Glutamatergic neuron (in vitro differentiated cells): ENCODE measurements around the gene DHRS7. TPM values are rescaled to one million over a fixed set of nuclear protein-coding genes. Genes with fewer than 3 reads are reported as not detected.

Experiments
- DNase-seq: peaks from one replicate; pipeline ENCODE4 v3.0.0; 2022
- H3K27ac Mint-ChIP-seq: one replicate; pipeline ENCODE4 v1.8.0; 2020; ENCODE audit warnings: mild to moderate bottlenecking, mixed read lengths, inconsistent platforms; ENCODE audit not compliant: unreplicated experiment
- H3K27me3 Mint-ChIP-seq: one replicate; pipeline ENCODE4 v1.8.0; 2020; ENCODE audit warnings: mild to moderate bottlenecking, moderate library complexity, mixed read lengths, inconsistent platforms; ENCODE audit not compliant: unreplicated experiment
- H3K36me3 Mint-ChIP-seq: one replicate; pipeline ENCODE4 v1.8.0; 2020; ENCODE audit warnings: mild to moderate bottlenecking, mixed read lengths, inconsistent platforms; ENCODE audit not compliant: unreplicated experiment
- H3K4me1 Mint-ChIP-seq: one replicate; pipeline ENCODE4 v1.8.0; 2020; ENCODE audit warnings: mild to moderate bottlenecking, low read depth, mixed read lengths, inconsistent platforms; ENCODE audit not compliant: unreplicated experiment
- H3K4me3 Mint-ChIP-seq: one replicate; pipeline ENCODE4 v1.8.0; 2020; ENCODE audit warnings: mild to moderate bottlenecking, mixed read lengths, inconsistent platforms; ENCODE audit not compliant: unreplicated experiment
- H3K9me3 Mint-ChIP-seq: one replicate; pipeline ENCODE4 v1.8.0; 2020; ENCODE audit warnings: mild to moderate bottlenecking, moderate library complexity, mixed read lengths, inconsistent platforms; ENCODE audit not compliant: unreplicated experiment
- total RNA-seq: library from RNA; stranded (reverse); fragmentation: NEBNext Ultra II Directional; extraction: Animal tissue kit (Norgen Biotek cat#: 25700); gene quantifications from one replicate; pipeline ENCODE4 v1.2.1, GENCODE V29; 2021; ENCODE audit not compliant: unreplicated experiment
- TF ChIP-seq, protein P1 (sequence below): fragments of 200-600 bp; sonication (generic); IDR thresholded peaks from one replicate; pipeline ENCODE4 v1.5.0; 2021; ENCODE audit not compliant: partially characterized antibody, unreplicated experiment

The DHRS7 gene
- total RNA-seq, 1 donor from 2014 or later = 74.8 TPM

DNA sequence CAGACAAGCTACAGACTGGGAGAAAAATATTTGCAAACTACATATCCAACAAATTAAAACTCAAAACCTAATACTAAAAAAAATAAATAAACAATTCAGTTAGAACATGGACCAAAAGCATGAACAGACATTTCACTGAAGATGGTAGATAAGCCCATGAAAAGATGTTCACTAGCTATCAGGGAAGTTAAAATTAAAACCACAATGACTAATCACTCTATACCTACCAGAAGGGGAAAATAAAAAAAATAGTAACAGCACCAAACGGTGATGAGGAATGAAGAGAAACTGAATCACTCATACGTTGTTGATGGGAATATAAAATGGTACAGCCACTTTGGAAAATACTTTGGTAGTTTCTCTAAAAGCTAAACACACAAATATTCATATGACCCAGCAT is 31.1 kb upstream of the DHRS7 start:
- Mint-ChIP-seq H3K27ac (no peak overlapping the region), H3K9me3 (peaks cover 4% of the 10 kb centered on the region), H3K36me3 (peaks cover 12% of the 10 kb centered on the region), H3K27me3 (peaks cover 2% of the 10 kb centered on the region), H3K4me3 (no peak overlapping the region), H3K4me1 (no peaks in the 10 kb centered on the region)
- TF ChIP-seq, protein P1, sequence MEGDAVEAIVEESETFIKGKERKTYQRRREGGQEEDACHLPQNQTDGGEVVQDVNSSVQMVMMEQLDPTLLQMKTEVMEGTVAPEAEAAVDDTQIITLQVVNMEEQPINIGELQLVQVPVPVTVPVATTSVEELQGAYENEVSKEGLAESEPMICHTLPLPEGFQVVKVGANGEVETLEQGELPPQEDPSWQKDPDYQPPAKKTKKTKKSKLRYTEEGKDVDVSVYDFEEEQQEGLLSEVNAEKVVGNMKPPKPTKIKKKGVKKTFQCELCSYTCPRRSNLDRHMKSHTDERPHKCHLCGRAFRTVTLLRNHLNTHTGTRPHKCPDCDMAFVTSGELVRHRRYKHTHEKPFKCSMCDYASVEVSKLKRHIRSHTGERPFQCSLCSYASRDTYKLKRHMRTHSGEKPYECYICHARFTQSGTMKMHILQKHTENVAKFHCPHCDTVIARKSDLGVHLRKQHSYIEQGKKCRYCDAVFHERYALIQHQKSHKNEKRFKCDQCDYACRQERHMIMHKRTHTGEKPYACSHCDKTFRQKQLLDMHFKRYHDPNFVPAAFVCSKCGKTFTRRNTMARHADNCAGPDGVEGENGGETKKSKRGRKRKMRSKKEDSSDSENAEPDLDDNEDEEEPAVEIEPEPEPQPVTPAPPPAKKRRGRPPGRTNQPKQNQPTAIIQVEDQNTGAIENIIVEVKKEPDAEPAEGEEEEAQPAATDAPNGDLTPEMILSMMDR = no peak
- no peak for DNase-seq

DNA sequence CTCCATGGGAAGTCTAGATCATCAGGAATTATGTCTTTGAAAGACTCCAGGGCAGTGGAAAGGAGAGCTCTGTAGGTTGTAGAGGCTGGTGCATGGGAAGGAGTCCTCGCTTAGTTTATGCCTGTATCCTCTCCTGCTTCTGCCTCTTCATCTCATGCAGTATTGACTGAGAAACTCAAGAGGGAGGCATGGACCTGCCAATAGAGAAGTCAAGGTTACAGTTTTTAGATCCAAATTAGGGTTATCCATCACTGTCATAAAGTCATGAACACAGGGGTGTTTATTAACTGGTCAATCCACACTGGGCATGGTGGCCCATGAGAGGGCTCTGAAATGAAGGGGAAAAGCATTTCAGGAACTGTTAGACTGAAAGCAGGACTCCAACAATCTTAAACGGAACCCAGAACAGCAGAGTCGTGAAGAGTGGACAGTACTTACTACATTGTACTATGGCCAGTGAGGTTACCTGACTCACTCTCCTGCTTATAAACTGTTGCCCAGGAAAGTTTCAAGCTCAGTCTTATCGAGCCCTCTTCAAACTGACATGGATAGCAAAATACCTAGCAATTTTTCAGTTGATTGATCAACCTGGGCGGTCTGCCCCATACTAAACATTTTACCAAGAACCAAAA is 30.1 kb upstream of the DHRS7 start:
- DNase-seq = no peak
- Mint-ChIP-seq H3K36me3 (peaks cover 12% of the 10 kb centered on the region), H3K9me3 (peaks cover 4% of the 10 kb centered on the region), H3K27ac (no peak overlapping the region), H3K27me3 (peaks cover 2% of the 10 kb centered on the region), H3K4me1 (no peaks in the 10 kb centered on the region), H3K4me3 (no peak overlapping the region)
- TF ChIP-seq, protein P1 = no peak

DNA sequence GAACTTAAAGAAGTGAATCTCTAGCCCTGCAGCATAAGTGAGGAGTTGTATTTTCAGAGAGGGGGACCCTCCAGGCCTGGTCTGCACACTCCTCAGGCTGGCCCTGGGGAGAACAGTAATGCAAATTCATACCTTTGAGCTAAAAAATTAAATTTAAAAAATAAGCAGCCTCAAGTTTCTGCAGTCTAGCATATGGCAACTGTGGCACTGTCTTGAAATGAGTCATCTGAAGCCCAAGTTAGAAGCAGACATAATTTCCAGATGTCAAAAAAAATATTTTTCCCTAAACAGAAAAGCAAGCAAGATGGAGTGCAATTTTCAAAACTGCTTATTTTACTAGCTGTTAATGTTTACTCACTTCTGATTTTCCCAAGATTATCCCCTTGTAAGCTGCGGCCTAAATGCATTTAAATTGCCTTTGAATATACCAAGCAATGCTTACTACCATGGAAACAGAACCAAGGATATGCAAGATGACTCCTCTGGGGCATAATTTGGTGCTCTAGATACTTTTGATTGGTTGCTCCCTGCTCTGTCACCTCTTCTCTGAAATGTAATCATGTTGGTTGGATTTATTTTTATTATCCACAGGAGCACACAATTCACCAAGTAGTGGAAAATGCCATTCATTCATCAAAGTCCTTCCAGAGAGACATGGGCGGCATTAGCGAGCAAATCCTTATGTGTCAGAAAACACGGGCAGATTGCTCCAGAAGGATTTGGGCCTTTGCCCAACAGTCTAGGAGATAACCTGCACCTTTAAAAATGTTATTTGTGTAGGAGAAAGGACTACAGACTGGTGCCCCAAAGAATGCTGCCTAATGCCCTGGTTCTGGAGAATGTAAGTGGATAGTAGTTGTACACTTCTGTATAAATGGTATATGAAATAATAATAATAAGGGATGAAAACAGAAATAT is 25.0 kb upstream of the DHRS7 start:
- H3K36me3 Mint-ChIP-seq = no peaks in the 10 kb centered on the region
- TF ChIP-seq, protein P1 = no peak
- H3K4me3 Mint-ChIP-seq = no peak overlapping the region
- H3K9me3 Mint-ChIP-seq = no peaks in the 10 kb centered on the region
- no peak overlapping the region for H3K27ac Mint-ChIP-seq
- H3K4me1 Mint-ChIP-seq = no peaks in the 10 kb centered on the region
- no peak for DNase-seq
- H3K27me3 Mint-ChIP-seq = no peaks in the 10 kb centered on the region

DNA sequence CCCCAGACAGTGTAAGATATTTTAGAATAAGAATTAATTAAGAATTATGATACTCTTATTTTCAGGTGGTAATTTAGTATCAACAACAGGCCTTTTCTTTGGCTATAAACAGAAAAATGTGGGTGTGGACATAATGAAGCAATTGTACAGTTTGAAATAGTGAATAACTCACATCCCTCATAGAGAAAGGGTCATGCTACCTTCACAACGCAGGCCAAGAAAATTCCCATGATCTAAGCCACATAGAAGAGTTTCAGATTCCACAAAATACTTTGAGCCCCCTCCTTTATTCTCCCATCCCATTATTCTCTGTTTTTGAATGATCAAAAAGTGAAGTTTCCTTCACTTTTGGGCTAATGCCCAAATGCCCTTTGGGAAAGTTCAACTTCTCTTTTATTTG is 23.5 kb upstream of the DHRS7 start:
- H3K27ac Mint-ChIP-seq = no peak overlapping the region
- no peaks in the 10 kb centered on the region for H3K9me3 Mint-ChIP-seq
- no peaks in the 10 kb centered on the region for H3K4me1 Mint-ChIP-seq
- DNase-seq = no peak
- no peaks in the 10 kb centered on the region for H3K36me3 Mint-ChIP-seq
- TF ChIP-seq, protein P1 = no peak
- no peak overlapping the region for H3K4me3 Mint-ChIP-seq
- no peaks in the 10 kb centered on the region for H3K27me3 Mint-ChIP-seq

DNA sequence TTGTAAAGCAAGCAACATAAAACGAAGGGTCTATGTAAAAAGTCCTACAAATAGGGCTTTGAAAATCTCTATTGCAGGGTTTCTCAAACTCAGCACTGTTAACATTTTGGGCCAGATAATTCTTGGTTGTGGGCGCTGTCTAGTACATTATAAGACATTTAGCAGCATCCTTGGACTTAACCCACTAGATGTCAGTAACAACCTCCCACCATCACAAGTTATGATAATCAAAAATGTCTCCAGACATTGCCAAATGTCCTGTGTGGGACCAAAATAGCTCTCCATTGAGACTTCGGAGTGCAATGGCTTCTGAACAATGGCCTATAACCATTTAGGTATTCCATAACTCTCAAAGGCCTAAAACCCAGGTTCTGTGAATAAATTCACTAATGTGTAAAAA is 22.9 kb upstream of the DHRS7 start:
- no peaks in the 10 kb centered on the region for H3K9me3 Mint-ChIP-seq
- H3K27me3 Mint-ChIP-seq = no peaks in the 10 kb centered on the region

More for the DNA sequence above, 22.9 kb upstream of the DHRS7 start:
- H3K27ac Mint-ChIP-seq = no peak overlapping the region
- H3K4me3 Mint-ChIP-seq = no peak overlapping the region
- no peaks in the 10 kb centered on the region for H3K36me3 Mint-ChIP-seq
- TF ChIP-seq, protein P1 = no peak
- H3K4me1 Mint-ChIP-seq = no peaks in the 10 kb centered on the region
- no peak for DNase-seq
